WTC11 (cell line): ENCODE results near the gene CMTM2. TPM values are rescaled to one million over a fixed set of nuclear protein-coding genes. Genes with fewer than 3 reads are reported as not detected.
"Not testable (repeated sequence)": the region's sequence is repeated elsewhere in the genome, so short reads cannot be mapped to it uniquely, and the experiment has no call there.

Experiments used
- ATAC-seq: fragments of 200-7000 bp; cut with Tn5 transposase; 2 replicates; pipeline ENCODE4 v1.10.0; 2021; ENCODE audit warnings: mild to moderate bottlenecking, moderate library complexity
- CTCF ChIA-PET: fragments of 300-600 bp; sonication (Branson Sonifier 250); formaldehyde crosslinking; loops from one replicate; lab custom pipeline; 2021; ENCODE audit warnings: antibody characterized with exemption; lab: Charles Lee
- POLR2A ChIA-PET: fragments of 350-600 bp; sonication (Branson Sonifier 250); formaldehyde crosslinking; loops from one replicate; lab custom pipeline; 2021; ENCODE audit warnings: antibody characterized with exemption; lab: Charles Lee
- DNase-seq: peaks from one replicate; pipeline ENCODE4 v3.0.0; 2021; ENCODE audit warnings: low spot score
- H3K27ac Mint-ChIP-seq: 2 replicates; pipeline ENCODE4 v1.8.0; 2021; ENCODE audit warnings: mixed read lengths
- H3K27me3 Mint-ChIP-seq: 2 replicates; pipeline ENCODE4 v1.8.0; 2021; ENCODE audit warnings: low read depth, mild to moderate bottlenecking, moderate library complexity, mixed read lengths
- H3K36me3 Mint-ChIP-seq: 2 replicates; pipeline ENCODE4 v1.8.0; 2021; ENCODE audit warnings: mixed read lengths
- H3K4me1 Mint-ChIP-seq: 2 replicates; pipeline ENCODE4 v1.8.0; 2022; ENCODE audit warnings: mixed read lengths
- H3K4me3 Mint-ChIP-seq: 2 replicates; pipeline ENCODE4 v1.8.0; 2021; ENCODE audit warnings: mild to moderate bottlenecking, moderate library complexity, mixed read lengths
- H3K9me3 Mint-ChIP-seq: 2 replicates; pipeline ENCODE4 v1.8.0; 2021; ENCODE audit warnings: mixed read lengths
- CREM ChIP-seq: sonication (generic); formaldehyde crosslinking; IDR thresholded peaks from 2 replicates; pipeline ENCODE4 v1.8.1; 2022; ENCODE audit warnings: mild to moderate bottlenecking, missing genetic modification reagents, moderate library complexity
- EMX1 ChIP-seq: fragments of 250-450 bp; sonication (Bioruptor Pico); IDR thresholded peaks from 2 replicates; pipeline ENCODE4 v1.8.0; 2021; ENCODE audit warnings: mild to moderate bottlenecking
- HMGA2 ChIP-seq: fragments of 250-450 bp; sonication (Bioruptor Pico); IDR thresholded peaks from 2 replicates; pipeline ENCODE4 v1.4.0; 2021; ENCODE audit warnings: mild to moderate bottlenecking, moderate library complexity
- HMGXB4 ChIP-seq: sonication (generic); formaldehyde crosslinking; IDR thresholded peaks from 2 replicates; pipeline ENCODE4 v1.8.1; 2023; ENCODE audit warnings: mild to moderate bottlenecking, moderate library complexity, missing genetic modification reagents
- JAZF1 ChIP-seq: fragments of 250-450 bp; sonication (Bioruptor Pico); IDR thresholded peaks from 2 replicates; pipeline ENCODE4 v1.9.0; 2021; ENCODE audit warnings: moderate library complexity, mild to moderate bottlenecking, inconsistent platforms
- OVOL2 ChIP-seq: fragments of 250-450 bp; sonication (Bioruptor Pico); IDR thresholded peaks from 2 replicates; pipeline ENCODE4 v1.9.0; 2021; ENCODE audit warnings: mild to moderate bottlenecking, borderline replicate concordance
- SMAD3 ChIP-seq: sonication (generic); formaldehyde crosslinking; IDR thresholded peaks from 2 replicates; pipeline ENCODE4 v1.8.0; 2022; ENCODE audit warnings: missing genetic modification reagents, mild to moderate bottlenecking, borderline replicate concordance
- TEAD1 ChIP-seq: sonication (generic); formaldehyde crosslinking; IDR thresholded peaks from 2 replicates; pipeline ENCODE4 v1.8.0; 2022; ENCODE audit warnings: mild to moderate bottlenecking, missing genetic modification reagents
- TEAD4 ChIP-seq: sonication (generic); formaldehyde crosslinking; IDR thresholded peaks from 2 replicates; pipeline ENCODE4 v1.8.0; 2022; ENCODE audit warnings: mild to moderate bottlenecking, missing genetic modification reagents
- total RNA-seq: library from RNA; stranded (reverse); gene quantifications from 3 replicates; pipeline ENCODE4 v1.2.3, GENCODE V29; 2021
- TF ChIP-seq, protein P1 (sequence below): sonication (generic); formaldehyde crosslinking; IDR thresholded peaks from 2 replicates; pipeline ENCODE4 v1.8.0; 2022; ENCODE audit warnings: mild to moderate bottlenecking, missing genetic modification reagents
- TF ChIP-seq, protein P2 (sequence below): sonication (generic); formaldehyde crosslinking; IDR thresholded peaks from 2 replicates; pipeline ENCODE4 v1.8.1; 2022; ENCODE audit warnings: mild to moderate bottlenecking, moderate library complexity, missing genetic modification reagents
- TF ChIP-seq, protein P3 (sequence below): fragments of 250-450 bp; sonication (Bioruptor Pico); IDR thresholded peaks from 2 replicates; pipeline ENCODE4 v1.9.0; 2021; ENCODE audit warnings: mild to moderate bottlenecking
- TF ChIP-seq, protein P4 (sequence below): sonication (generic); formaldehyde crosslinking; IDR thresholded peaks from 2 replicates; pipeline ENCODE4 v1.8.0; 2022; ENCODE audit warnings: missing genetic modification reagents

CMTM2 gene
- total RNA-seq, 1 experiment from 2014 or later = not detected

DNA sequence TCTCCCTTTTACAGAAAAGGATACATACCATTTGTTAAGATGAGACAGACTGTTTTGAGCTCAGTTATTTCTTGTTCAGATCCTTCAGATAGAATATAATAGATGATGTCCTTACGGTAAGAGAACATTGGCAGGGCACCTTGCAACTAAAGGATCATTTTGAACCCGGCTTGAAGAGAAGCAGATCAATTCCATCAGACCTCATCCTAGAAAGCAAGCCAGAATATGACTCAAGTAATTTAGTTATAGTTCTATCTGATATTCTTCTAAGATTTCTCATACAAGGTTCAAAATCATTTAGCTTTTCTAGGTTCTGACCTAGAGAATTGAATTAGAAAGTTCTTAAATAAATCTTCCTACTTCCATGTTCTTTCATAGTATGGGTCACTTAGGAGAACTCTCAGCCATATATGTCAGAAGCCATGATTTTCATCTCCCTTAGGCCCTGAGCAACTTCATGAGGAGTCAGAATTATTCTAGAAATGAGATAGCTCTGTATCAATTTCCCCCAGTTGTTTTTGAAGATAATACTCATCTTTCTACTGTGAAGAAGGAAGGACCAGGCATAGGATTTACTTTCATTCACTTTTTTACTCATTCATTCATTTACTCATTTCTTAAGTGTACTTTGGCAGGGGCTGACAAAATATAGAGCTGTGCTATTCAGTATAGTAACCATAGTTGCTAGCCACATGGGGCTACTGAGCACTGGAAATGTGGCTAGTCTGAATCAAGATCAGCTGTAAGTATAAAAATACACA, 15.5 kb upstream of the CMTM2 start:
- H3K9me3 Mint-ChIP-seq = peaks cover 3% of the 10 kb centered on the region
- H3K36me3 Mint-ChIP-seq = peaks cover 4% of the 10 kb centered on the region
- no peaks in the 10 kb centered on the region for H3K4me1 Mint-ChIP-seq
- POLR2A ChIA-PET = no interaction called here
- H3K4me3 Mint-ChIP-seq = no peak overlapping the region
- no peak for DNase-seq
- CTCF ChIA-PET = interaction anchor here (0.6 to 2.2 kb wide), 6 partner anchors 12 to 157 kb away, joined by 3 to 11 read pairs (median 4); partner anchors contain the start of gene CKLF
- TF ChIP-seq JAZF1 (CRISPR knock-in tag) (no peak), HMGA2 (no peak), TEAD1 (CRISPR knock-in tag) (no peak)
- TF ChIP-seq, protein P1, sequence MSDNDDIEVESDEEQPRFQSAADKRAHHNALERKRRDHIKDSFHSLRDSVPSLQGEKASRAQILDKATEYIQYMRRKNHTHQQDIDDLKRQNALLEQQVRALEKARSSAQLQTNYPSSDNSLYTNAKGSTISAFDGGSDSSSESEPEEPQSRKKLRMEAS = no peak
- no peak overlapping the region for H3K27ac Mint-ChIP-seq
- no peaks in the 10 kb centered on the region for H3K27me3 Mint-ChIP-seq
- no peak for ATAC-seq

DNA sequence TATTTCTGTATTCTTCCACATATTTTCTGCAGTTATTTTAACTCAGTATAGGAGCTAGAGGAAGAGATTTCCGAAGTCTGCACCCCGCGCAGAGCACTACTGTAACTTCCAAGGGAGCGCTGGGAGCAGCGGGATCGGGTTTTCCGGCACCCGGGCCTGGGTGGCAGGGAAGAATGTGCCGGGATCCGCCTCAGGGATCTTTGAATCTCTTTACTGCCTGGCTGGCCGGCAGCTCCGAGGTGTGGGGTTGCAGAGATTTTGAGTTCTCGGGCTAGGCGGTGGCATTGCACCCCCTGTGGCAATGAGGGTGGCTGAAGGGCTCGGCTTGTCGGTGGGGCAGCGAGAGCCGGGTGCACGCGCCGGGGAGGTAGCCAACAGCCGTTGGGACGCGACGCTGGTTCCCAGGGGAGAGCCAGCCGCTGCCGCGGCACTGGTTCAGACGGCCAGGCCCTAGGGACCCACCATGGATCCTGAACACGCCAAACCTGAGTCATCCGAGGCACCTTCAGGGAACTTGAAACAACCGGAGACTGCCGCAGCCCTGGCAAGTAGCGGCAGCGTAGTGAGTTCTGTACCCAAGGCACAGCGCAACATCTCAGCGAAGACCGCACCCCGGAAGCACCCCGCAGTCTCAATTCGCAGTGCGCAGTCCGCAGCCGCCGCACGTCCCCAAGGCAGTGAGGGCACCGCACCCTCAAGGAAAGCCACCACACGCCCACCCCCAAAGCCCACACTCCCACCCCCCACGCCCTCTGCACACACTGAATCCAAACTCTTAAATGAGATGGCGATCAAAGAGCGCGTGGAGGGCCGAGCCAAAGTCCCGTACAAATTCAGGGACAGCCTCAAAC, 13.0 kb upstream of the CMTM2 start, which contains the start of gene CMTM1:
Gene CMTM1, plus strand, starts transcription at position 389 of the 851 bp plus-strand sequence. Its CDS starts 75 bp downstream, at position 464.
- peaks cover 3% of the 10 kb centered on the region for H3K9me3 Mint-ChIP-seq
- peaks cover 4% of the 10 kb centered on the region for H3K36me3 Mint-ChIP-seq
- DNase-seq = no peak
- POLR2A ChIA-PET = interaction anchor here (0.6 kb wide), 1 partner anchor 33 kb away, joined by 3 read pairs; no protein-coding TSS in a partner anchor
- no peak within 1 kb of the TSS for H3K4me3 Mint-ChIP-seq
- no peaks in the 10 kb centered on the region for H3K27me3 Mint-ChIP-seq
- CTCF ChIA-PET = no interaction called here
- TF ChIP-seq HMGXB4 (CRISPR knock-in tag) = no peak
- no peak for TF ChIP-seq EMX1
- TF ChIP-seq, protein P2, sequence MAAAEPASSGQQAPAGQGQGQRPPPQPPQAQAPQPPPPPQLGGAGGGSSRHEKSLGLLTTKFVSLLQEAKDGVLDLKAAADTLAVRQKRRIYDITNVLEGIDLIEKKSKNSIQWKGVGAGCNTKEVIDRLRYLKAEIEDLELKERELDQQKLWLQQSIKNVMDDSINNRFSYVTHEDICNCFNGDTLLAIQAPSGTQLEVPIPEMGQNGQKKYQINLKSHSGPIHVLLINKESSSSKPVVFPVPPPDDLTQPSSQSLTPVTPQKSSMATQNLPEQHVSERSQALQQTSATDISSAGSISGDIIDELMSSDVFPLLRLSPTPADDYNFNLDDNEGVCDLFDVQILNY = no peak
- TF ChIP-seq, protein P3, sequence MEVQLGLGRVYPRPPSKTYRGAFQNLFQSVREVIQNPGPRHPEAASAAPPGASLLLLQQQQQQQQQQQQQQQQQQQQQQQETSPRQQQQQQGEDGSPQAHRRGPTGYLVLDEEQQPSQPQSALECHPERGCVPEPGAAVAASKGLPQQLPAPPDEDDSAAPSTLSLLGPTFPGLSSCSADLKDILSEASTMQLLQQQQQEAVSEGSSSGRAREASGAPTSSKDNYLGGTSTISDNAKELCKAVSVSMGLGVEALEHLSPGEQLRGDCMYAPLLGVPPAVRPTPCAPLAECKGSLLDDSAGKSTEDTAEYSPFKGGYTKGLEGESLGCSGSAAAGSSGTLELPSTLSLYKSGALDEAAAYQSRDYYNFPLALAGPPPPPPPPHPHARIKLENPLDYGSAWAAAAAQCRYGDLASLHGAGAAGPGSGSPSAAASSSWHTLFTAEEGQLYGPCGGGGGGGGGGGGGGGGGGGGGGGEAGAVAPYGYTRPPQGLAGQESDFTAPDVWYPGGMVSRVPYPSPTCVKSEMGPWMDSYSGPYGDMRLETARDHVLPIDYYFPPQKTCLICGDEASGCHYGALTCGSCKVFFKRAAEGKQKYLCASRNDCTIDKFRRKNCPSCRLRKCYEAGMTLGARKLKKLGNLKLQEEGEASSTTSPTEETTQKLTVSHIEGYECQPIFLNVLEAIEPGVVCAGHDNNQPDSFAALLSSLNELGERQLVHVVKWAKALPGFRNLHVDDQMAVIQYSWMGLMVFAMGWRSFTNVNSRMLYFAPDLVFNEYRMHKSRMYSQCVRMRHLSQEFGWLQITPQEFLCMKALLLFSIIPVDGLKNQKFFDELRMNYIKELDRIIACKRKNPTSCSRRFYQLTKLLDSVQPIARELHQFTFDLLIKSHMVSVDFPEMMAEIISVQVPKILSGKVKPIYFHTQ (CRISPR knock-in tag) = no peak
- no peak for TF ChIP-seq CREM (CRISPR knock-in tag)
- TF ChIP-seq TEAD4 (CRISPR knock-in tag) = no peak
- TF ChIP-seq OVOL2 (CRISPR knock-in tag) = no peak
- TF ChIP-seq SMAD3 (CRISPR knock-in tag) = no peak
- TF ChIP-seq, protein P4, sequence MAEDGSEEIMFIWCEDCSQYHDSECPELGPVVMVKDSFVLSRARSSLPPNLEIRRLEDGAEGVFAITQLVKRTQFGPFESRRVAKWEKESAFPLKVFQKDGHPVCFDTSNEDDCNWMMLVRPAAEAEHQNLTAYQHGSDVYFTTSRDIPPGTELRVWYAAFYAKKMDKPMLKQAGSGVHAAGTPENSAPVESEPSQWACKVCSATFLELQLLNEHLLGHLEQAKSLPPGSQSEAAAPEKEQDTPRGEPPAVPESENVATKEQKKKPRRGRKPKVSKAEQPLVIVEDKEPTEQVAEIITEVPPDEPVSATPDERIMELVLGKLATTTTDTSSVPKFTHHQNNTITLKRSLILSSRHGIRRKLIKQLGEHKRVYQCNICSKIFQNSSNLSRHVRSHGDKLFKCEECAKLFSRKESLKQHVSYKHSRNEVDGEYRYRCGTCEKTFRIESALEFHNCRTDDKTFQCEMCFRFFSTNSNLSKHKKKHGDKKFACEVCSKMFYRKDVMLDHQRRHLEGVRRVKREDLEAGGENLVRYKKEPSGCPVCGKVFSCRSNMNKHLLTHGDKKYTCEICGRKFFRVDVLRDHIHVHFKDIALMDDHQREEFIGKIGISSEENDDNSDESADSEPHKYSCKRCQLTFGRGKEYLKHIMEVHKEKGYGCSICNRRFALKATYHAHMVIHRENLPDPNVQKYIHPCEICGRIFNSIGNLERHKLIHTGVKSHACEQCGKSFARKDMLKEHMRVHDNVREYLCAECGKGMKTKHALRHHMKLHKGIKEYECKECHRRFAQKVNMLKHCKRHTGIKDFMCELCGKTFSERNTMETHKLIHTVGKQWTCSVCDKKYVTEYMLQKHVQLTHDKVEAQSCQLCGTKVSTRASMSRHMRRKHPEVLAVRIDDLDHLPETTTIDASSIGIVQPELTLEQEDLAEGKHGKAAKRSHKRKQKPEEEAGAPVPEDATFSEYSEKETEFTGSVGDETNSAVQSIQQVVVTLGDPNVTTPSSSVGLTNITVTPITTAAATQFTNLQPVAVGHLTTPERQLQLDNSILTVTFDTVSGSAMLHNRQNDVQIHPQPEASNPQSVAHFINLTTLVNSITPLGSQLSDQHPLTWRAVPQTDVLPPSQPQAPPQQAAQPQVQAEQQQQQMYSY (CRISPR knock-in tag) = no peak
- peak; percentile 52 for ATAC-seq
- no peaks in the 10 kb centered on the region for H3K4me1 Mint-ChIP-seq
- no peak within 1 kb of the TSS for H3K27ac Mint-ChIP-seq

GRCh38 chr16:66567270-66567669, 12.0 kb upstream of the CMTM2 start:
- POLR2A ChIA-PET, H3K4me3 Mint-ChIP-seq, CTCF ChIA-PET: not testable (repeated sequence)

More at GRCh38 chr16:66567270-66567669, 12.0 kb upstream of the CMTM2 start:
- not testable (repeated sequence) for H3K36me3 Mint-ChIP-seq, H3K9me3 Mint-ChIP-seq, H3K4me1 Mint-ChIP-seq, H3K27ac Mint-ChIP-seq, ATAC-seq, DNase-seq, H3K27me3 Mint-ChIP-seq
